HG03139 (cell line): ENCODE data around the gene TOX4.
"Not testable (repeated sequence)": the region's sequence is repeated elsewhere in the genome, so short reads cannot be mapped to it uniquely, and the experiment has no call there.

Experiments used
- ATAC-seq: cut with Tn5 transposase; IDR thresholded peaks from one replicate; pipeline ENCODE4 v1.9.1; 2021; ENCODE audit not compliant: unreplicated experiment

Gene TOX4

GRCh38 chr14:21476925-21477681 lies at the start of gene TOX4, which contains the start of gene RAB2B:
TSS of gene TOX4 (plus strand) at chr14:21477195. CDS start at chr14:21477279, 84 bp downstream.
TSS of gene RAB2B (minus strand) at chr14:21476959. CDS start at chr14:21476872, 87 bp downstream.
- peak; percentile 98 for ATAC-seq

GRCh38 chr14:21428930-21429329 lies 48.1 kb upstream of the TOX4 start:
- ATAC-seq: no peak

- no peak for ATAC-seq
These were observed 45.9 kb upstream of the TOX4 start for GRCh38 chr14:21431126-21431525.

GRCh38 chr14:21436567-21437062 lies 40.4 kb upstream of the TOX4 start:
- ATAC-seq: no peak

- peak; percentile 99 for ATAC-seq
These were observed 39.7 kb upstream of the TOX4 start for GRCh38 chr14:21437063-21437901.

GRCh38 chr14:21440859-21441258 lies 36.1 kb upstream of the TOX4 start:
- no peak for ATAC-seq

- ATAC-seq: not testable (repeated sequence)
These were observed 34.3 kb upstream of the TOX4 start for GRCh38 chr14:21442657-21443056.

GRCh38 chr14:21449899-21450216 lies 27.1 kb upstream of the TOX4 start:
- no peak for ATAC-seq

GRCh38 chr14:21454843-21455544 lies 22.0 kb upstream of the TOX4 start:
- ATAC-seq: no peak

- peak; percentile 15 for ATAC-seq
These were observed 21.4 kb upstream of the TOX4 start for GRCh38 chr14:21455592-21455911.

- ATAC-seq: peak; percentile 96
These were observed 20.9 kb upstream of the TOX4 start, which contains the start of gene CHD8 for GRCh38 chr14:21455912-21456667. TSS of gene CHD8 (minus strand) at chr14:21456123. CDS start at chr14:21431643, 24,480 bp downstream.

- no peak for ATAC-seq
These were observed 9.4 kb upstream of the TOX4 start for GRCh38 chr14:21467616-21468015.

- no peak for ATAC-seq
These were observed 1.1 kb upstream of the TOX4 start for GRCh38 chr14:21475767-21476522.

GRCh38 chr14:21476523-21476924 lies 471 bp upstream of the TOX4 start:
- ATAC-seq: no peak

- no peak for ATAC-seq
These were observed 9.7 kb downstream of the TOX4 start for GRCh38 chr14:21486640-21487087.

- no peak for ATAC-seq
These were observed 18.1 kb downstream of the TOX4 start for GRCh38 chr14:21494902-21495762.

- ATAC-seq: no peak
These were observed 19.5 kb downstream of the TOX4 start for GRCh38 chr14:21496453-21496852.

GRCh38 chr14:21498540-21499526 lies 21.8 kb downstream of the TOX4 start:
- no peak for ATAC-seq
